Prostate gland (tissue), 2 donors: Measurements from ENCODE around the gene KRTAP2-4.
"Not testable (repeated sequence)": the region's sequence is repeated elsewhere in the genome, so short reads cannot be mapped to it uniquely, and the experiment has no call there.

Experiments
- POLR2A ChIP-seq: fragments of 450-650 bp; IDR thresholded peaks from one replicate; pipeline ENCODE4 v1.6.1; 2016; ENCODE audit warnings: antibody characterized with exemption, mild to moderate bottlenecking
- POLR2AphosphoS5 ChIP-seq: sonication (generic); formaldehyde crosslinking; IDR thresholded peaks from one replicate; pipeline ENCODE4 v1.6.1; 2017; ENCODE audit warnings: antibody characterized with exemption
- TF ChIP-seq, protein P1 (sequence below), 4 experiments: fragments of 200-600 bp in 2 of 4; fragments of 450-650 bp in 2 of 4; sonication (generic) in 2 of 4; IDR thresholded peaks; 1 replicate in 3 of 4; 2 replicates in 1 of 4; pipeline ENCODE4 v1.5.1; 2016 to 2019; ENCODE audit warnings: antibody characterized with exemption in 4 of 4, mild to moderate bottlenecking in 2 of 4, moderate library complexity in 2 of 4

DNA sequence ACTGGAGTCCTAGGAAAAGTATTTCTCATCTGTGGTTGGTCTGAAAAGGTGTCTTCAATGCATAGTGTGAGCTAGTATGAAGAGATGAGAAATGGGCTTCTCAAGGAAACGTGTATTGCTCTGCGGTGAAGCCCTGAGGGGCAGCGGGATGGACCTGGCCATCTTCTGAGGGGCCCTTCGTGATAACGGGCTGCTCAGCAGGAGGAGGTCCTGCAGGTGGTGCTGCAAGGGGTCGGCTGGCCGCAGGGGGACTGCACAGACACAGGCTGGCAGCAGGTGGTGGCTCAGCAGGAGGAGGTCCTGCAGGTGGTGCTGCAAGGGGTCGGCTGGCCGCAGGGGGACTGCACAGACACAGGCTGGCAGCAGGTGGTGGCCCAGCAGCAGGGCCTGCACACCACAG, 11.1 kb downstream of the KRTAP2-4 start:
- TF ChIP-seq POLR2A, POLR2AphosphoS5: not testable (repeated sequence)
- TF ChIP-seq, protein P1, sequence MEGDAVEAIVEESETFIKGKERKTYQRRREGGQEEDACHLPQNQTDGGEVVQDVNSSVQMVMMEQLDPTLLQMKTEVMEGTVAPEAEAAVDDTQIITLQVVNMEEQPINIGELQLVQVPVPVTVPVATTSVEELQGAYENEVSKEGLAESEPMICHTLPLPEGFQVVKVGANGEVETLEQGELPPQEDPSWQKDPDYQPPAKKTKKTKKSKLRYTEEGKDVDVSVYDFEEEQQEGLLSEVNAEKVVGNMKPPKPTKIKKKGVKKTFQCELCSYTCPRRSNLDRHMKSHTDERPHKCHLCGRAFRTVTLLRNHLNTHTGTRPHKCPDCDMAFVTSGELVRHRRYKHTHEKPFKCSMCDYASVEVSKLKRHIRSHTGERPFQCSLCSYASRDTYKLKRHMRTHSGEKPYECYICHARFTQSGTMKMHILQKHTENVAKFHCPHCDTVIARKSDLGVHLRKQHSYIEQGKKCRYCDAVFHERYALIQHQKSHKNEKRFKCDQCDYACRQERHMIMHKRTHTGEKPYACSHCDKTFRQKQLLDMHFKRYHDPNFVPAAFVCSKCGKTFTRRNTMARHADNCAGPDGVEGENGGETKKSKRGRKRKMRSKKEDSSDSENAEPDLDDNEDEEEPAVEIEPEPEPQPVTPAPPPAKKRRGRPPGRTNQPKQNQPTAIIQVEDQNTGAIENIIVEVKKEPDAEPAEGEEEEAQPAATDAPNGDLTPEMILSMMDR (IDR thresholded peaks at IDR 0.05), result not testable (repeated sequence)
